Measurements from ENCODE around the gene ZNF438. TPM values are rescaled to one million over a fixed set of nuclear protein-coding genes. Genes with fewer than 3 reads are reported as not detected.

The ZNF438 gene
- total and polyA plus RNA-seq, 2 of the 4 experiments (the other 2 are of a cell fraction), result 1.8 to 2.9 TPM

DNA sequence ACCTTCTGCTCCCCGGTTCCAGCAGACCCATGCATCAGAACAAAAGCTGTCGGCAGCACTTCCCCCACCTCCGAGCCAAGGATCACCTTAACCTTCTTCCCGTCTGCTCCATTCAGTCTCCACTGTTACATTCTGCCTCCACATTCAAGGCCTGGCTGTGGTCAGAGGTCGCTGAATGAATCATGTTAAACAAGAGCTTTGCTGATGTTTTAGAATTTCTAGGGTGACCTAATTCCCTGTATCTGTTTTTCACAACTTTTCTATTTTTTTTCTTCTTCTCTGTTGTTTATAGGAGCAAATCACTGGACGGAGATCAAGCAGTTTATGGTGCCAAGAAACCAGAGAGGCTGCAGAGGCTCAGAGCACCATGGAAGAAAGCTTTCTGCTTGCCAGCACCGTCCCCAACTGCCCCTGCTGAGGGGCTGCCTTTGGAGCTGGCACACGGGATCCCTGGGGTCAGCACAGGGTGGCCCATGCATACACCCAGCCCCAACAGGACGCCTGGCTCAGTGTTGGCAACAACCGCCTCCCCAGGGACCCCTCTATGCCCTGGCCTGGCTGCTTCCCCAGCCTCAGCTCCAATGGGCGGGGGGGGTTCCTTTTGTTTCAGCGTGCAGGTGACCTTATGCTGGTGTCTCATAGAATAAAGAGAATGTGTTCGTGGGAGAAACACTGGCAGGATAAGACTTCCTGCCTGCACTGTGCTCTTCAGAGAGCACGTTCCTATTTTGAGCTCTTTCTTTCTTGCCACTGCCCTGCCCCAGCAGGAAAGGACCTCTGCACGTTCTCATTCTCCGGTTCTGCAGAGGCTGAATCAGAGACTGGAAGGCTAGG is 219.4 kb downstream of the ZNF438 start (continued):
- TF ChIP-seq, protein P1, sequence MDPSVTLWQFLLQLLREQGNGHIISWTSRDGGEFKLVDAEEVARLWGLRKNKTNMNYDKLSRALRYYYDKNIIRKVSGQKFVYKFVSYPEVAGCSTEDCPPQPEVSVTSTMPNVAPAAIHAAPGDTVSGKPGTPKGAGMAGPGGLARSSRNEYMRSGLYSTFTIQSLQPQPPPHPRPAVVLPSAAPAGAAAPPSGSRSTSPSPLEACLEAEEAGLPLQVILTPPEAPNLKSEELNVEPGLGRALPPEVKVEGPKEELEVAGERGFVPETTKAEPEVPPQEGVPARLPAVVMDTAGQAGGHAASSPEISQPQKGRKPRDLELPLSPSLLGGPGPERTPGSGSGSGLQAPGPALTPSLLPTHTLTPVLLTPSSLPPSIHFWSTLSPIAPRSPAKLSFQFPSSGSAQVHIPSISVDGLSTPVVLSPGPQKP (IDR thresholded peaks at IDR 0.05; ENCODE audit: borderline replicate concordance, low read depth, low read length), result no peak
- 0 out of 2 replicates have a peak, but pooled peaks have one; percentile 49 for TF ChIP-seq BHLHE40 (IDR thresholded peaks at IDR 0.05; ENCODE audit: low read depth, low read length)
- TF ChIP-seq CEBPB (IDR thresholded peaks at IDR 0.05; ENCODE audit: low read depth, low read length), result peak; percentile 26; the same call in 1 of the 2 replicates
